ENCODE measurements around the gene AEBP1. TPM values are rescaled to one million over a fixed set of nuclear protein-coding genes. Genes with fewer than 3 reads are reported as not detected.

Gene AEBP1
- total RNA-seq, 1 donor from 2014 or later, result 0.26 TPM

- FAIRE-seq (no peak), DNase-seq (ENCODE audit: low read depth) (no peak)
- no peak for TF ChIP-seq CTCF (IDR thresholded peaks at IDR 0.05; ENCODE audit: insufficient read depth, low read length, severe bottlenecking)
- no peak overlapping the region for H3K4me3 ChIP-seq (ENCODE audit: low read depth, low read length)
- H3K36me3 ChIP-seq (ENCODE audit: control insufficient read depth, insufficient read depth, low read length), result no peaks in the 10 kb centered on the region
- H3K27me3 ChIP-seq (ENCODE audit: control insufficient read depth, insufficient read depth, low read length), result peaks cover 2% of the 10 kb centered on the region
Observed at GRCh38 chr7:44158873-44159631, 54.9 kb downstream of the AEBP1 start.

- no peak for TF ChIP-seq CTCF (IDR thresholded peaks at IDR 0.05; ENCODE audit: insufficient read depth, low read length, severe bottlenecking)
- no peaks in the 10 kb centered on the region for H3K27me3 ChIP-seq (ENCODE audit: control insufficient read depth, insufficient read depth, low read length)
- FAIRE-seq (no peak), DNase-seq (ENCODE audit: low read depth) (no peak)
- no peaks in the 10 kb centered on the region for H3K36me3 ChIP-seq (ENCODE audit: control insufficient read depth, insufficient read depth, low read length)
- H3K4me3 ChIP-seq (ENCODE audit: low read depth, low read length), result no peak overlapping the region
Observed at GRCh38 chr7:44159824-44160630, 55.9 kb downstream of the AEBP1 start.

- no peak for DNase-seq (ENCODE audit: low read depth)
- H3K36me3 ChIP-seq (ENCODE audit: control insufficient read depth, insufficient read depth, low read length), result no peaks in the 10 kb centered on the region
- no peak overlapping the region for H3K4me3 ChIP-seq (ENCODE audit: low read depth, low read length)
- no peak for FAIRE-seq
- TF ChIP-seq CTCF (IDR thresholded peaks at IDR 0.05; ENCODE audit: insufficient read depth, low read length, severe bottlenecking), result no peak
- H3K27me3 ChIP-seq (ENCODE audit: control insufficient read depth, insufficient read depth, low read length), result no peaks in the 10 kb centered on the region
Observed at GRCh38 chr7:44161371-44161770, 57.2 kb downstream of the AEBP1 start.

- TF ChIP-seq CTCF (IDR thresholded peaks at IDR 0.05; ENCODE audit: insufficient read depth, low read length, severe bottlenecking), result no peak
- FAIRE-seq, result no peak
- no peak for DNase-seq (ENCODE audit: low read depth)
- Histone ChIP-seq H3K4me3 (ENCODE audit: low read depth, low read length) (no peak overlapping the region), H3K36me3 (ENCODE audit: control insufficient read depth, insufficient read depth, low read length) (no peaks in the 10 kb centered on the region), H3K27me3 (ENCODE audit: control insufficient read depth, insufficient read depth, low read length) (no peaks in the 10 kb centered on the region)
Observed at GRCh38 chr7:44162179-44162578, 58.0 kb downstream of the AEBP1 start.

GRCh38 chr7:44162785-44163395, 58.7 kb downstream of the AEBP1 start:
- no peaks in the 10 kb centered on the region for H3K36me3 ChIP-seq (ENCODE audit: control insufficient read depth, insufficient read depth, low read length)
- no peak for FAIRE-seq
- H3K4me3 ChIP-seq (ENCODE audit: low read depth, low read length), result no peak overlapping the region
- no peak for TF ChIP-seq CTCF (IDR thresholded peaks at IDR 0.05; ENCODE audit: insufficient read depth, low read length, severe bottlenecking)
- DNase-seq (ENCODE audit: low read depth), result no peak
- H3K27me3 ChIP-seq (ENCODE audit: control insufficient read depth, insufficient read depth, low read length), result no peaks in the 10 kb centered on the region
